BLaER1 treated with 17β-estradiol and CSF1 and Interleukin-3, amounts not matched to agents 10 nM and 100 nM (cell line): ENCODE data around the gene C12orf75.

Experiments
- H3K27ac ChIP-seq, 11 experiments: shearing (Covaris generic); formaldehyde crosslinking; 2 replicates each; pipeline ENCODE4 v1.8.1; 2022
- H3K27me3 ChIP-seq, 11 experiments: shearing (Covaris generic); formaldehyde crosslinking; 2 replicates each; pipeline ENCODE4 v1.8.1; 2022
- H3K36me3 ChIP-seq, 11 experiments: shearing (Covaris generic); formaldehyde crosslinking; 2 replicates each; pipeline ENCODE4 v1.8.1; 2022
- H3K4me1 ChIP-seq, 10 experiments: shearing (Covaris generic); formaldehyde crosslinking; 2 replicates each; pipeline ENCODE4 v1.8.1; 2022
- H3K4me2 ChIP-seq, 11 experiments: shearing (Covaris generic); formaldehyde crosslinking; 2 replicates each; pipeline ENCODE4 v1.8.1; 2022
- H3K4me3 ChIP-seq, 10 experiments: shearing (Covaris generic); formaldehyde crosslinking; 2 replicates each; pipeline ENCODE4 v1.8.1; 2022
- H3K9ac ChIP-seq, 11 experiments: shearing (Covaris generic); formaldehyde crosslinking; 2 replicates each; pipeline ENCODE4 v1.8.1; 2022
- H3K9me3 ChIP-seq, 11 experiments: shearing (Covaris generic); formaldehyde crosslinking; replicated peaks in 1 of 11; 2 replicates each; pipeline ENCODE4 v1.8.1; 2022
- H4K20me1 ChIP-seq, 11 experiments: shearing (Covaris generic); formaldehyde crosslinking; 2 replicates each; pipeline ENCODE4 v1.8.1; 2022
- Cebpa-rat ChIP-seq, 11 experiments: shearing (Covaris generic); IDR thresholded peaks; 2 replicates each; pipeline ENCODE4 v1.8.1; 2022

Gene C12orf75

GRCh38 chr12:105330283-105330930 is at the start of gene C12orf75:
Gene C12orf75 (plus strand): TSS chr12:105330691. CDS start chr12:105330892, 201 bp downstream.
- peak within 1 kb of the TSS; percentile 69 to 86 (median 83) for H3K9ac ChIP-seq
- H3K4me3 ChIP-seq: peak within 1 kb of the TSS; percentile 67 to 92 (median 83)
- no peaks in the 10 kb centered on the region for H4K20me1 ChIP-seq
- H3K27ac ChIP-seq: peak within 1 kb of the TSS in 10 of 11 experiments; percentile 43 to 86 (median 78); a peak in 19 of 22 replicates
- H3K9me3 ChIP-seq: no peaks in the 10 kb centered on the region
- peak within 1 kb of the TSS; percentile 85 to 96 (median 91) for H3K4me2 ChIP-seq
- H3K4me1 ChIP-seq: peaks cover 45 to 85% (median 81%) of the 10 kb centered on the region in 10 experiments
- no peaks in the 10 kb centered on the region for H3K27me3 ChIP-seq
- TF ChIP-seq Cebpa-rat (IDR thresholded peaks at IDR 0.05): 0 out of 22 replicates have a peak, but pooled peaks of 1 of the 11 experiments have one; percentile 21
- peaks cover 0 to 9% (median 0%) of the 10 kb centered on the region in 11 experiments; a peak in 3 of 22 replicates for H3K36me3 ChIP-seq

DNA sequence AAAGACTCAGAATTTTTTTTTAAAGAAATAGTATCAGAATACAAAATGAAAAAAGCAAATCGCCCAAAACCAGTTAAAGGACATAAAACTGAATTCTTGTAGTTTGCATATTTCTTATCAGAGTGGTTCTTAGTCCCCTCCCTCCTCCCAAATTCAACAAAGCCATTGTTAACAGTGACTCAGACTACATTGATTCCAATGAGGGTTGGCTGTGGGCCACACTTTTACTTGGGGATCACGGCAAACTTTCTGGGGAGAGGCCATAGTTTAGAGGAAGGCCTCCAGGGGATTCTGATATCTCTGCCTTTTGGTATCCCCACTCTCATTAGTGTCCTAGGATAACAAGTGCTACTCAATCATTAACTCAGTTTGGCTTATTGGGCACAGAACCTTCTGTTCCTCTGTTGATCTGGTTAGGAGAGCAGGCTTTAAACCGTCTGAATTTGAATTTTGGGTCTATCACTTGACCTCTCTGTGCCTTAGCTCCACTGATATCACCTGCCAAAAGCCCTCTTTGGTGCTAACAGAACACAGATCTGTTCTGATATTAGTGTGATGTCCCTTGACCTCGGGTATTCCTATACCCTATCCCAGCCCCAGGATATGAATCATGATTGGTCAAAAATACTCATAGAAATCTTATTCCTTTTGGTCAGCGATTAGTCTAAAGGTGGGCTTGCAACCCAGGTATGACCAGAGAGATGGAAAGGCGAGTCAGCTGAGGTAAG is 49.4 kb upstream of the C12orf75 start:
- no peak overlapping the region for H3K4me3 ChIP-seq
- no peak overlapping the region for H3K27ac ChIP-seq
- H3K9ac ChIP-seq: no peak overlapping the region
- H3K36me3 ChIP-seq: no peaks in the 10 kb centered on the region
- H4K20me1 ChIP-seq: no peaks in the 10 kb centered on the region
- TF ChIP-seq Cebpa-rat (IDR thresholded peaks at IDR 0.05): no peak
- H3K4me2 ChIP-seq: no peak overlapping the region
- peaks cover 0 to 5% (median 0%) of the 10 kb centered on the region in 10 experiments; a peak in 6 of 20 replicates for H3K4me1 ChIP-seq
- H3K27me3 ChIP-seq: no peaks in the 10 kb centered on the region
- peaks cover 0 to 5% (median 0%) of the 10 kb centered on the region in 11 experiments; a peak in 1 of 22 replicates for H3K9me3 ChIP-seq

DNA sequence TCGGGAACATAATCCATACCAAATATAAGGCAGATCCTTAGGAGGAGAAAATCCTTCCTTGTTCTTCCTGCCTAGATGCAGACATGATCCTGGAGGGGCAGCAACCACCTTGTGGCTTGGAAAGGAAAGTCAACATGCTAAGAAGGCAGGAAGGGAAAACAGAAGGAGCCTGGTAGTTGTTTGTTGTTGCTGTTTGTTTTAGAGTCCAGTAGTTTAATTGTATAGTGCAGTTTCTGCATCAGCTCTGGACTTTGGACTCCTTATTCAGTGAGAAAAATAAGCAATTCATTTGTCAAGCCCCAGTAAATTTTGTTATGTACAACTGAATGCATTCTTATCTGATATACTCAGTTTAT is 48.8 kb upstream of the C12orf75 start:
- Histone ChIP-seq H3K27ac (no peak overlapping the region), H3K9me3 (peaks cover 0 to 5% (median 0%) of the 10 kb centered on the region in 11 experiments; a peak in 1 of 22 replicates), H3K4me1 (no peaks in the 10 kb centered on the region), H4K20me1 (no peaks in the 10 kb centered on the region), H3K4me2 (no peak overlapping the region), H3K9ac (no peak overlapping the region), H3K36me3 (no peaks in the 10 kb centered on the region), H3K4me3 (no peak overlapping the region), H3K27me3 (no peaks in the 10 kb centered on the region)
- TF ChIP-seq Cebpa-rat (IDR thresholded peaks at IDR 0.05): no peak

GRCh38 chr12:105285378-105285777 is 45.1 kb upstream of the C12orf75 start:
- H3K27me3 ChIP-seq: no peaks in the 10 kb centered on the region
- no peak overlapping the region for H3K4me2 ChIP-seq
- H3K9ac ChIP-seq: no peak overlapping the region
- TF ChIP-seq Cebpa-rat (IDR thresholded peaks at IDR 0.05): no peak
- H3K9me3 ChIP-seq: peaks cover 0 to 10% (median 0%) of the 10 kb centered on the region in 11 experiments; a peak in 2 of 22 replicates
- H3K27ac ChIP-seq: no peak overlapping the region
- H3K4me3 ChIP-seq: no peak overlapping the region
- H3K4me1 ChIP-seq: peaks cover 0 to 6% (median 0%) of the 10 kb centered on the region in 10 experiments; a peak in 2 of 20 replicates
- no peaks in the 10 kb centered on the region for H4K20me1 ChIP-seq
- H3K36me3 ChIP-seq: no peaks in the 10 kb centered on the region

- no peak for TF ChIP-seq Cebpa-rat (IDR thresholded peaks at IDR 0.05)
- H3K27ac ChIP-seq: no peak overlapping the region
- H3K9me3 ChIP-seq: peaks cover 0 to 10% (median 0%) of the 10 kb centered on the region in 11 experiments; a peak in 2 of 22 replicates
- no peak overlapping the region for H3K4me3 ChIP-seq
- no peaks in the 10 kb centered on the region for H4K20me1 ChIP-seq
- H3K36me3 ChIP-seq: no peaks in the 10 kb centered on the region
- H3K4me1 ChIP-seq: peaks cover 0 to 6% (median 0%) of the 10 kb centered on the region in 10 experiments; a peak in 2 of 20 replicates
- no peak overlapping the region for H3K9ac ChIP-seq
- no peaks in the 10 kb centered on the region for H3K27me3 ChIP-seq
- H3K4me2 ChIP-seq: no peak overlapping the region
These were observed 43.1 kb upstream of the C12orf75 start for GRCh38 chr12:105287408-105287807.

GRCh38 chr12:105288311-105288996 is 42.0 kb upstream of the C12orf75 start:
- Histone ChIP-seq H3K4me3 (no peak overlapping the region), H3K9me3 (peaks cover 0 to 10% (median 0%) of the 10 kb centered on the region in 11 experiments; a peak in 2 of 22 replicates), H3K9ac (no peak overlapping the region), H4K20me1 (no peaks in the 10 kb centered on the region), H3K27me3 (no peaks in the 10 kb centered on the region), H3K4me1 (peaks cover 0 to 6% (median 0%) of the 10 kb centered on the region in 10 experiments; a peak in 2 of 20 replicates), H3K36me3 (no peaks in the 10 kb centered on the region), H3K27ac (no peak overlapping the region), H3K4me2 (no peak overlapping the region)
- TF ChIP-seq Cebpa-rat (IDR thresholded peaks at IDR 0.05): no peak

GRCh38 chr12:105289114-105289904 is 41.2 kb upstream of the C12orf75 start:
- H4K20me1 ChIP-seq: no peaks in the 10 kb centered on the region
- no peak overlapping the region for H3K9ac ChIP-seq
- no peak overlapping the region for H3K27ac ChIP-seq
- peaks cover 0 to 10% (median 0%) of the 10 kb centered on the region in 11 experiments; a peak in 2 of 22 replicates for H3K9me3 ChIP-seq
- no peaks in the 10 kb centered on the region for H3K27me3 ChIP-seq
- no peaks in the 10 kb centered on the region for H3K36me3 ChIP-seq
- H3K4me1 ChIP-seq: peaks cover 0 to 6% (median 0%) of the 10 kb centered on the region in 10 experiments; a peak in 2 of 20 replicates
- no peak overlapping the region; a peak in 1 of 22 replicates for H3K4me2 ChIP-seq
- H3K4me3 ChIP-seq: no peak overlapping the region
- TF ChIP-seq Cebpa-rat (IDR thresholded peaks at IDR 0.05): peak in 2 of 11 experiments; percentile 15 to 24; a peak in 1 of 22 replicates

DNA sequence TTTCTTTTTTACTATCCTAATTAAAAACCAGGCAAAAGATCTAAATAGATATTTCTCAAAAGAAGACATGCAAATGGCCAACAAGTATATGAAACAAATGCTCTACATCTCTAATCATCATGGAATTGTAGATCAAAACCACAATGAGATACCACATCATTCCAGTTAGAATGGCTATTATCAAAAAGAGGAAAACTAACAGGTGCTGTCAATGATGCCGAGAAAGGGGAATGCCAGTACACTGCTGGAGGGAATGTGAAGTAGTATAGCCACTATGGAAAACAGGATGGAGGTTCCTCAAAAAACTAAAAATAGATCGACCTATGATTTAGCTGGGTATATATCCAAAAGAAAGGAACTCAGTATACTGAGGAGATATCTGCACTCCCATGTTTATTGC is 39.0 kb upstream of the C12orf75 start:
- no peak for TF ChIP-seq Cebpa-rat (IDR thresholded peaks at IDR 0.05)
- no peaks in the 10 kb centered on the region for H3K36me3 ChIP-seq
- no peaks in the 10 kb centered on the region for H4K20me1 ChIP-seq
- no peak overlapping the region for H3K4me2 ChIP-seq
- peaks cover 0 to 10% (median 0%) of the 10 kb centered on the region in 11 experiments; a peak in 1 of 22 replicates for H3K9me3 ChIP-seq
- peaks cover 0 to 6% (median 0%) of the 10 kb centered on the region in 10 experiments; a peak in 2 of 20 replicates for H3K4me1 ChIP-seq
- no peaks in the 10 kb centered on the region for H3K27me3 ChIP-seq
- H3K9ac ChIP-seq: no peak overlapping the region
- no peak overlapping the region for H3K4me3 ChIP-seq
- H3K27ac ChIP-seq: no peak overlapping the region
